ENCODE results near the gene OR2S2.

DNA sequence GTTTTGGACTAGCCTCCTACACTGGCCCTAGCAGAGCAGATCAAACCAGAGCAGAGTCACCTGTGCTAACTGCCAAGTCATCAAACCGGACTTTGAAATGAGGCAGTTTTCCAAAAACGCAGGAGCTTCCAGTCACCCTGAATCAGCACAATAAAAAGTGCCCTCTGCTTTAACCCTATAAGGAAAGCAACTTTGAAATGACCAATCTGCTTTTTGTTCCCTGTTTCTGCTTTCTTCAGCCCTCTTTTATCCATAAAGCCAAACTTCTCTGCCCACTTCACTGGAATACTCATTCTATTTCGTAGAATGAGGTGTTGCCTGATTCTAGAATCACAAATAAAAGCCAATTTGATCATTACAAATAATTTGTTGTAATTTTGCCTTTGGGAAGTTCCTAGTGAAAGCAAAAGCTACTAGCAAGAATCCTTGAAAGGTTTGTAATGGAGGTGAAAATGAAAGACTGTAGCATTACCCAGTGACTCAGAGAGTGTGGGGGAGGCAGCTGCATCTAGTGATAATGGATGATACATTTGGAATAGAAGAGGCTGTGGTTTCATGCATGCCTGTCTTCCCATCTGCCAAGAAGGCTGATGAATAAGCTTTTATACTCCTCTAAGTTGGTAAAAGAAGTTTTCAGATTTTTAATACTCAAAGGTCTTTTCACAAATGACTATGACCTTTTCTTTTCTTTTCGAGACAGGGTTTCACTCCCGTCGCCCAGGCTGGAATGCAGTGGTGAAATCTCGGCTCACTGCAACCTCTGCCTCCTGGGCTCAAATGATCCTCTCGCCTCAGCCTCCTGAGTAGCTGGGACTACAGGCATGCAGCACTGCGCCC is 33.8 kb downstream of the OR2S2 start:
- TF ChIP-seq POLR2AphosphoS5 (IDR thresholded peaks at IDR 0.05; ENCODE audit: low read depth, low read length) (no peak), SIN3A (IDR thresholded peaks at IDR 0.05; ENCODE audit: borderline replicate concordance, insufficient read depth, low read length) (no peak), TAF1 (IDR thresholded peaks at IDR 0.05; ENCODE audit: borderline replicate concordance, insufficient read depth, low read length) (no peak), FOXP2 (optimal IDR thresholded peaks at IDR 0.05; ENCODE audit: borderline replicate concordance, extremely low read depth, extremely low read length, insufficient read depth) (no peak)
- TF ChIP-seq, protein P1, sequence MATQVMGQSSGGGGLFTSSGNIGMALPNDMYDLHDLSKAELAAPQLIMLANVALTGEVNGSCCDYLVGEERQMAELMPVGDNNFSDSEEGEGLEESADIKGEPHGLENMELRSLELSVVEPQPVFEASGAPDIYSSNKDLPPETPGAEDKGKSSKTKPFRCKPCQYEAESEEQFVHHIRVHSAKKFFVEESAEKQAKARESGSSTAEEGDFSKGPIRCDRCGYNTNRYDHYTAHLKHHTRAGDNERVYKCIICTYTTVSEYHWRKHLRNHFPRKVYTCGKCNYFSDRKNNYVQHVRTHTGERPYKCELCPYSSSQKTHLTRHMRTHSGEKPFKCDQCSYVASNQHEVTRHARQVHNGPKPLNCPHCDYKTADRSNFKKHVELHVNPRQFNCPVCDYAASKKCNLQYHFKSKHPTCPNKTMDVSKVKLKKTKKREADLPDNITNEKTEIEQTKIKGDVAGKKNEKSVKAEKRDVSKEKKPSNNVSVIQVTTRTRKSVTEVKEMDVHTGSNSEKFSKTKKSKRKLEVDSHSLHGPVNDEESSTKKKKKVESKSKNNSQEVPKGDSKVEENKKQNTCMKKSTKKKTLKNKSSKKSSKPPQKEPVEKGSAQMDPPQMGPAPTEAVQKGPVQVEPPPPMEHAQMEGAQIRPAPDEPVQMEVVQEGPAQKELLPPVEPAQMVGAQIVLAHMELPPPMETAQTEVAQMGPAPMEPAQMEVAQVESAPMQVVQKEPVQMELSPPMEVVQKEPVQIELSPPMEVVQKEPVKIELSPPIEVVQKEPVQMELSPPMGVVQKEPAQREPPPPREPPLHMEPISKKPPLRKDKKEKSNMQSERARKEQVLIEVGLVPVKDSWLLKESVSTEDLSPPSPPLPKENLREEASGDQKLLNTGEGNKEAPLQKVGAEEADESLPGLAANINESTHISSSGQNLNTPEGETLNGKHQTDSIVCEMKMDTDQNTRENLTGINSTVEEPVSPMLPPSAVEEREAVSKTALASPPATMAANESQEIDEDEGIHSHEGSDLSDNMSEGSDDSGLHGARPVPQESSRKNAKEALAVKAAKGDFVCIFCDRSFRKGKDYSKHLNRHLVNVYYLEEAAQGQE (IDR thresholded peaks at IDR 0.05; ENCODE audit: insufficient read depth in 1 of 2, low read depth in 2 of 2, low read length in 2 of 2) = no peak
